B cell (primary cell): ENCODE data around the gene DNAJB2. TPM values are rescaled to one million over a fixed set of nuclear protein-coding genes. Genes with fewer than 3 reads are reported as not detected.
"Not testable (repeated sequence)": the region's sequence is repeated elsewhere in the genome, so short reads cannot be mapped to it uniquely, and the experiment has no call there.

ENCODE experiments used
- ATAC-seq: fragments of 200-7000 bp; cut with Tn5 transposase; one replicate; pipeline ENCODE4 v1.10.0; 2021; ENCODE audit warnings: low read depth, mild to moderate bottlenecking, moderate number of reproducible peaks, moderate library complexity
- CTCF ChIA-PET: fragments of 350-600 bp; sonication (Branson Sonifier 250); formaldehyde crosslinking; loops from one replicate; lab custom pipeline; 2021; ENCODE audit warnings: antibody characterized with exemption, inconsistent platforms; lab: Charles Lee
- POLR2A ChIA-PET: fragments of 350-600 bp; sonication (Branson Sonifier 250); formaldehyde crosslinking; loops from one replicate; lab custom pipeline; 2021; ENCODE audit warnings: antibody characterized with exemption; lab: Charles Lee
- DNase-seq: peaks from one replicate; pipeline ENCODE4 v3.0.0; 2013
- H2AFZ ChIP-seq: 2 replicates; pipeline ENCODE4 v1.6.1; 2012; ENCODE audit warnings: mild to moderate bottlenecking, low read depth, low read length; ENCODE audit not compliant: insufficient read depth, poor library complexity, severe bottlenecking
- H3K27ac ChIP-seq, 2 donors: 1 replicate in 1 of 2; 2 replicates in 1 of 2; pipeline ENCODE4 v1.5.1; 2012 to 2013; ENCODE audit warnings: low read length in 2 of 2, mild to moderate bottlenecking in 2 of 2, moderate library complexity in 1 of 2
- H3K27me3 ChIP-seq, 4 experiments: fragments of 200-600 bp in 1 of 4; sonication (generic) in 1 of 4; replicated peaks in 1 of 4; 1 replicate in 2 of 4; 2 replicates in 2 of 4; pipeline versions ENCODE4 v1.6.1 to v1.7.0; 2013 to 2016; ENCODE audit warnings: low read length in 3 of 4, mild to moderate bottlenecking in 2 of 4, mixed read lengths in 1 of 4, moderate library complexity in 1 of 4; ENCODE audit not compliant: insufficient read depth in 4 of 4, control insufficient read depth in 3 of 4; ENCODE audit errors: control extremely low read depth in 1 of 4
- H3K36me3 ChIP-seq, 2 experiments: replicated peaks in 1 of 2; 1 replicate in 1 of 2; 2 replicates in 1 of 2; pipeline versions ENCODE4 v1.6.1 to v1.7.1; 2013; ENCODE audit warnings: low read length in 1 of 2; ENCODE audit not compliant: insufficient read depth in 2 of 2, control insufficient read depth in 1 of 2; ENCODE audit errors: control extremely low read depth in 1 of 2, extremely low read depth in 1 of 2
- H3K4me1 ChIP-seq, 2 donors: fragments of 200-600 bp in 1 of 2; sonication (generic) in 1 of 2; 1 replicate in 1 of 2; 2 replicates in 1 of 2; pipeline versions ENCODE4 v1.5.1 to v1.6.1; 2013 to 2017; ENCODE audit warnings: low read length in 2 of 2; ENCODE audit not compliant: control insufficient read depth in 2 of 2, insufficient read depth in 2 of 2
- H3K4me2 ChIP-seq: replicated peaks from 2 replicates; pipeline ENCODE3; 2012; ENCODE audit warnings: mild to moderate bottlenecking, low read depth, low read length; ENCODE audit not compliant: poor library complexity, severe bottlenecking
- H3K4me3 ChIP-seq, 5 experiments: fragments of 200-600 bp in 1 of 5; sonication (generic) in 1 of 5; 1 replicate in 3 of 5; 2 replicates in 2 of 5; pipeline versions ENCODE4 v1.5.1 to v1.7.0; 2011 to 2016; ENCODE audit warnings: low read length in 4 of 5, mild to moderate bottlenecking in 4 of 5, low read depth in 2 of 5, control low read depth in 1 of 5, moderate library complexity in 1 of 5; ENCODE audit not compliant: insufficient read depth in 1 of 5; ENCODE audit errors: control extremely low read depth in 1 of 5, extremely low read depth in 1 of 5
- H3K79me2 ChIP-seq: fragments of 200-600 bp; sonication (generic); one replicate; pipeline ENCODE4 v1.6.0; 2016; ENCODE audit warnings: low read length; ENCODE audit not compliant: control insufficient read depth, insufficient read depth
- H3K9ac ChIP-seq: fragments of 200-600 bp; sonication (generic); 2 replicates; pipeline ENCODE4 v1.6.1; 2017; ENCODE audit warnings: mild to moderate bottlenecking, low read length, moderate library complexity
- H3K9me3 ChIP-seq, 3 donors: one replicate each; pipeline versions ENCODE4 v1.6.1 to v1.7.1; 2013; ENCODE audit warnings: low read length in 2 of 3; ENCODE audit not compliant: control insufficient read depth in 2 of 3, insufficient read depth in 1 of 3; ENCODE audit errors: control extremely low read depth in 1 of 3
- H4K20me1 ChIP-seq: 2 replicates; pipeline ENCODE4 v1.6.0; 2012; ENCODE audit warnings: mild to moderate bottlenecking, low read length; ENCODE audit not compliant: insufficient read depth, control insufficient read depth, poor library complexity, severe bottlenecking
- H3K27ac Mint-ChIP-seq: one replicate; pipeline ENCODE4 v1.8.0; 2021; ENCODE audit warnings: mixed read lengths
- H3K27me3 Mint-ChIP-seq: one replicate; pipeline ENCODE4 v1.8.0; 2021; ENCODE audit warnings: mixed read lengths
- H3K4me1 Mint-ChIP-seq: one replicate; pipeline ENCODE4 v1.8.0; 2021; ENCODE audit warnings: mixed read lengths
- H3K4me3 Mint-ChIP-seq: one replicate; pipeline ENCODE4 v1.8.0; 2021; ENCODE audit warnings: mixed read lengths
- H3K9me3 Mint-ChIP-seq: one replicate; pipeline ENCODE4 v1.8.0; 2022; ENCODE audit warnings: mixed read lengths; ENCODE audit not compliant: insufficient read depth
- EZH2 ChIP-seq: IDR thresholded peaks from 2 replicates; pipeline ENCODE4 v1.6.1; 2012; ENCODE audit warnings: borderline replicate concordance, low read depth, mild to moderate bottlenecking, moderate library complexity, low read length; ENCODE audit not compliant: insufficient read depth, poor library complexity, severe bottlenecking
- WGBS: methylation state at CpG from one replicate; pipeline ENCODE4 v1.1.5; 2013; ENCODE audit warnings: missing lambda C conversion rate; ENCODE audit not compliant: insufficient coverage; 5-methylcytosine and 5-hydroxymethylcytosine counted together
- intact Hi-C: fragments of 100-400 bp; cut with micrococcal nuclease; formaldehyde crosslinking; loops from one replicate; pipeline ENCODE4 v1.10.0; 2022
- polyA plus RNA-seq: library from polyadenylated mRNA; depleted of rRNA; stranded (reverse); fragments of >200 nt; gene quantifications from 2 replicates; pipeline ENCODE4 v1.2.3, GENCODE V29; 2012
- total RNA-seq, 2 donors: library from RNA; stranded (reverse); fragments of 120-200 nt in 1 of 2; gene quantifications; 1 replicate in 1 of 2; 2 replicates in 1 of 2; pipeline versions ENCODE4 v1.2.3 to v1.2.4, GENCODE V29; 2013 to 2022
- TF ChIP-seq, protein P1 (sequence below): fragments of 200-600 bp; IDR thresholded peaks from one replicate; pipeline ENCODE4 v1.8.0; 2022; ENCODE audit warnings: antibody characterized with exemption, mild to moderate bottlenecking

Gene DNAJB2
- total and polyA plus RNA-seq, 2 donors (not counting 1 experiment from before 2014, with no cell fraction given) = 127 to 184 TPM

DNA sequence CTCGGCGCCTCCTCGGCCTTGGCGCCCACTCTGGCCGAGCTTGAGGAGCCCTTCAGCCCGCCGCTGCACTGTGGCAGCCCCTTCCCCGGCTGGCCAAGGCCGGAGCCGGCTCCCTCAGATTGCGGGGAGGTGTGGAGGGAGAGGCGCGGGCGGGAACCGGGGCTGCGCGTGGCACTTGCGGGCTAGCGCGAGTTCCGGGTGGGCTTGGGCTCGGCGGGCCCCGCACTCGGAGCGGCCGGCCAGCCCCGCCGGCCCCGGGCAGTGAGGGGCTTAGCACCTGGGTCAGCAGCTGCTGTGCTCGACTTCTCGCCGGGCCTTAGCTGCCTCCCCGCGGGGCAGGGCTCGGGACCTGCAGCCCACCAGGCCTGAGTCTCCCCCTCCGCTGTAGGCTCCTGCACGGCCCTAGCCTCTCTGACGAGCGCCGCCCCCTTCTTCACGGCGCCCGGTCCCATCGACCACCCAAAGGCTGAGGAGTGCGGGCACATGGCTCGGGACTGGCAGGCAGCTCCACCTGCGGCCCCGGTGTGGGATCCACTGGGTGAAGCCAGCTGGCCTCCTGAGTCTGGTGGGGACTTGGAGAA, 33.6 kb downstream of the DNAJB2 start:
- H2AFZ ChIP-seq, H4K20me1 ChIP-seq, POLR2A ChIA-PET, DNase-seq, ATAC-seq, H3K4me1 ChIP-seq, H3K4me2 ChIP-seq, H3K27ac Mint-ChIP-seq, H3K27ac ChIP-seq, intact Hi-C loops, H3K4me3 Mint-ChIP-seq, H3K9ac ChIP-seq, H3K4me3 ChIP-seq, H3K9me3 Mint-ChIP-seq, H3K4me1 Mint-ChIP-seq, H3K79me2 ChIP-seq, H3K36me3 ChIP-seq: not testable (repeated sequence)
- CTCF ChIA-PET = interaction anchor here (1.2 to 1.4 kb wide), 2 partner anchors 18 to 155 kb away, joined by 3 to 4 read pairs; no protein-coding TSS in a partner anchor
- WGBS = 96% methylated on average over 43 of the region's 49 CpGs
- Histone ChIP-seq H3K9me3 (peaks cover 0 to 15% (median 0%) of the 10 kb centered on the region in 3 donors), H3K27me3 (peaks cover 0 to 24% (median 19%) of the 10 kb centered on the region in 4 experiments)
- H3K27me3 Mint-ChIP-seq = peaks cover 40% of the 10 kb centered on the region

DNA sequence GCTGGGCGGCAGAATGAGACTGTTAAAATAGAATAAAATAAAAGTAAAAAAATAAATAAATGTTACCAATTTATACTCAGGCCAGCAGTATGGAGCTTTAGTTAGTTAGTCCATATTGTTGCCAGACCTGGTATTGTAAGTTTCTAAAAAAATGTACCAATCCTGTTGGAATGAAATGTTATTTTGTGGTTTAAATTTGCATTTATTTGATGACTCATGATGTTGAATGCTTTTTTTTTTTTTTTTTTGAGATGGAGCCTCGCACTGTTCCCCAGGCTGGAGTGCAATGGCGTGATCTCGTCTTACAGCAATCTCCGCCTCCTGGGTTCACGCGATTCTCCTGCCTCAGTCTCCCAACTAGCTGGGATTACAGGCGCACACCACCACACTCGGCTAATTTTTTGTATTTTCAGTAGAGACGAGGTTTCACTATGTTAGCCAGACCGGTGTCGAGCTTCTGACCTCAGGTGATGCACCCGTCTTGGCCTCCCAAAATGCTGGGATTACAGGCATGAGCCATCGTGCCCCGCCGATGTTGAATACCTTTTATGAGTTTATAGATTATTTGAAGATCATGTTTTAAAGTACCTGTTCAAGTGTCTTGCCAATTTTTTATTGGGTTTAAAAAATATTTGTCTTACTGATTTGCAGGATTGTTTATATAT, 35.8 kb downstream of the DNAJB2 start:
- Histone ChIP-seq H4K20me1 (no peaks in the 10 kb centered on the region), H3K4me3 (no peak overlapping the region), H3K4me2 (no peak overlapping the region), H3K36me3 (no peaks in the 10 kb centered on the region), H3K9me3 (peaks cover 0 to 4% (median 0%) of the 10 kb centered on the region in 3 donors), H3K27me3 (peaks cover 0 to 8% (median 5%) of the 10 kb centered on the region in 4 experiments), H3K4me1 (no peaks in the 10 kb centered on the region), H3K9ac (no peak overlapping the region), H3K27ac (no peak overlapping the region), H2AFZ (no peak overlapping the region), H3K79me2 (no peaks in the 10 kb centered on the region)
- ChIA-PET POLR2A (interaction anchor here (0.7 kb wide), 1 partner anchor 324 kb away, joined by 6 read pairs; no protein-coding TSS in a partner anchor), CTCF (interaction anchor here (1.6 kb wide), 1 partner anchor 15 kb away, joined by 5 read pairs; no protein-coding TSS in a partner anchor)
- ATAC-seq (no peak), DNase-seq (no peak)
- H3K27ac Mint-ChIP-seq = no peak overlapping the region
- TF ChIP-seq, protein P1, sequence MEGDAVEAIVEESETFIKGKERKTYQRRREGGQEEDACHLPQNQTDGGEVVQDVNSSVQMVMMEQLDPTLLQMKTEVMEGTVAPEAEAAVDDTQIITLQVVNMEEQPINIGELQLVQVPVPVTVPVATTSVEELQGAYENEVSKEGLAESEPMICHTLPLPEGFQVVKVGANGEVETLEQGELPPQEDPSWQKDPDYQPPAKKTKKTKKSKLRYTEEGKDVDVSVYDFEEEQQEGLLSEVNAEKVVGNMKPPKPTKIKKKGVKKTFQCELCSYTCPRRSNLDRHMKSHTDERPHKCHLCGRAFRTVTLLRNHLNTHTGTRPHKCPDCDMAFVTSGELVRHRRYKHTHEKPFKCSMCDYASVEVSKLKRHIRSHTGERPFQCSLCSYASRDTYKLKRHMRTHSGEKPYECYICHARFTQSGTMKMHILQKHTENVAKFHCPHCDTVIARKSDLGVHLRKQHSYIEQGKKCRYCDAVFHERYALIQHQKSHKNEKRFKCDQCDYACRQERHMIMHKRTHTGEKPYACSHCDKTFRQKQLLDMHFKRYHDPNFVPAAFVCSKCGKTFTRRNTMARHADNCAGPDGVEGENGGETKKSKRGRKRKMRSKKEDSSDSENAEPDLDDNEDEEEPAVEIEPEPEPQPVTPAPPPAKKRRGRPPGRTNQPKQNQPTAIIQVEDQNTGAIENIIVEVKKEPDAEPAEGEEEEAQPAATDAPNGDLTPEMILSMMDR = no peak
- no peak for TF ChIP-seq EZH2
- 95% methylated on average over 7 of the region's 16 CpGs for WGBS
- intact Hi-C loops = no loop called here
- no peak overlapping the region for H3K4me3 Mint-ChIP-seq
- peaks cover 24% of the 10 kb centered on the region for H3K27me3 Mint-ChIP-seq
- no peaks in the 10 kb centered on the region for H3K9me3 Mint-ChIP-seq
- H3K4me1 Mint-ChIP-seq = no peaks in the 10 kb centered on the region
